GM12878 (cell line): Measurements from ENCODE around the gene NIPSNAP3A. TPM values are rescaled to one million over a fixed set of nuclear protein-coding genes. Genes with fewer than 3 reads are reported as not detected.
A peak's percentile ranks its signal among the peaks of the same experiment; 100 is the strongest.

ENCODE experiments used
- ATF7 ChIP-seq: fragments of 450-650 bp; IDR thresholded peaks from 2 replicates; pipeline ENCODE4 v1.6.1; 2016; ENCODE audit warnings: low read depth, mild to moderate bottlenecking
- CBX3 ChIP-seq: fragments of 200-600 bp; sonication (generic); IDR thresholded peaks from 2 replicates; pipeline ENCODE4 v1.6.1; 2016; ENCODE audit warnings: low read depth, borderline replicate concordance
- CTCF ChIP-seq, 3 experiments: IDR thresholded peaks in 2 of 3; conservative IDR thresholded peaks in 1 of 3; 2 replicates each; pipeline ENCODE4 v1.5.1; 2011; ENCODE audit warnings: low read depth in 3 of 3, low read length in 3 of 3, mild to moderate bottlenecking in 3 of 3, control low read depth in 2 of 3, moderate library complexity in 2 of 3, inconsistent platforms in 1 of 3, mixed read lengths in 1 of 3; ENCODE audit not compliant: control insufficient read depth in 2 of 3, insufficient read depth in 1 of 3; ENCODE audit errors: extremely low read depth in 1 of 3
- E2F8 ChIP-seq: fragments of 450-650 bp; IDR thresholded peaks from 2 replicates; pipeline ENCODE4 v1.6.1; 2018; ENCODE audit warnings: mild to moderate bottlenecking, low read depth, moderate library complexity; ENCODE audit not compliant: partially characterized antibody
- ELK1 ChIP-seq: IDR thresholded peaks from 2 replicates; pipeline ENCODE4 v1.6.1; 2012; ENCODE audit warnings: low read depth, low read length, improper control_type of control experiment
- LARP7 ChIP-seq: fragments of 450-650 bp; IDR thresholded peaks from 2 replicates; pipeline ENCODE4 v1.6.1; 2017; ENCODE audit warnings: mild to moderate bottlenecking
- MLLT1 ChIP-seq: fragments of 450-650 bp; IDR thresholded peaks from 2 replicates; pipeline ENCODE4 v1.6.1; 2016; ENCODE audit warnings: mild to moderate bottlenecking
- NR2C1 ChIP-seq: fragments of 450-650 bp; IDR thresholded peaks from 2 replicates; pipeline ENCODE4 v1.6.1; 2017; ENCODE audit warnings: antibody characterized with exemption, mild to moderate bottlenecking, moderate library complexity
- RBBP5 ChIP-seq: fragments of 200-600 bp; sonication (generic); conservative IDR thresholded peaks from 2 replicates; pipeline ENCODE4 v1.6.1; 2016
- SIN3A ChIP-seq: IDR thresholded peaks from 2 replicates; pipeline ENCODE4 v1.6.1; 2012; ENCODE audit warnings: low read depth, low read length, improper control_type of control experiment
- TAF1 ChIP-seq: IDR thresholded peaks from 2 replicates; pipeline ENCODE4 v1.6.1; 2011; ENCODE audit warnings: mild to moderate bottlenecking, low read depth, low read length, borderline replicate concordance
- ZBTB4 ChIP-seq: fragments of 450-650 bp; formaldehyde crosslinking; IDR thresholded peaks from 2 replicates; pipeline ENCODE4 v1.4.0; 2022; ENCODE audit warnings: mild to moderate bottlenecking, moderate library complexity
- ZBTB40 ChIP-seq: fragments of 450-650 bp; IDR thresholded peaks from 2 replicates; pipeline ENCODE4 v1.6.1; 2016; ENCODE audit warnings: mild to moderate bottlenecking, moderate library complexity, borderline replicate concordance
- ZNF217 ChIP-seq: fragments of 450-650 bp; IDR thresholded peaks from 2 replicates; pipeline ENCODE4 v1.6.1; 2017; ENCODE audit warnings: antibody characterized with exemption, mild to moderate bottlenecking
- polyA plus RNA-seq, 11 experiments: library from polyadenylated mRNA; depleted of rRNA in 4 of 11; unstranded in 6 of 11; stranded (reverse) in 5 of 11; fragments of >200 nt; fragmentation: Nextera tagmentation in 4 of 11; fragmentation: Illumina TruSeq in 1 of 11; extraction: Ambion mirVana in 4 of 11; extraction: Trizol in 1 of 11; gene quantifications; 1 replicate in 1 of 11; 2 replicates in 10 of 11; pipeline versions ENCODE4 v1.2.1 to v1.2.3, GENCODE V29; 2011 to 2016; ENCODE audit warnings: inconsistent platforms in 2 of 11, missing spikeins in 2 of 11, low read depth in 1 of 11
- total RNA-seq, 4 experiments: library from RNA; depleted of rRNA in 3 of 4; stranded (reverse); fragments of >200 nt in 3 of 4; fragmentation: Illumina TruSeq in 1 of 4; extraction: Trizol in 1 of 4; gene quantifications; 2 replicates each; pipeline versions ENCODE4 v1.2.1 to v1.2.3, GENCODE V29; 2013 to 2021

Gene NIPSNAP3A
- total and polyA plus RNA-seq, 10 of the 15 experiments (the other 5 are each of a cell fraction or from before 2014, with no cell fraction given) = 19.1 to 87.2 (median 34.0) TPM

- TF ChIP-seq ZBTB40 = no peak
- no peak for TF ChIP-seq CBX3
- no peak for TF ChIP-seq RBBP5
- peak; percentile 75 for TF ChIP-seq NR2C1
- TF ChIP-seq TAF1 = peak; percentile 42; the same call in 1 of the 2 replicates
- TF ChIP-seq ZNF217 = no peak
- peak; percentile 96 for TF ChIP-seq ATF7
- no peak for TF ChIP-seq ZBTB4 (CRISPR knock-in tag)
- TF ChIP-seq ELK1 = no peak
- TF ChIP-seq CTCF (IDR thresholded peaks at IDR 0.05 in 2 of 3, conservative IDR thresholded peaks at IDR 0.05 in 1 of 3; ENCODE audit: control insufficient read depth in 2 of 3, extremely low read depth in 1 of 3, insufficient read depth in 1 of 3, low read depth in 3 of 3, low read length in 3 of 3) = no peak
- peak; percentile 91 for TF ChIP-seq MLLT1
- no peak for TF ChIP-seq SIN3A
- TF ChIP-seq E2F8 = no peak
- no peak for TF ChIP-seq LARP7
Observed at GRCh38 chr9:104774831-104775573, 27.5 kb downstream of the NIPSNAP3A start (continued).
